CD1c-positive myeloid dendritic cell (primary cell): ENCODE data around the gene PAQR4.

Source experiments
- DNase-seq: peaks from one replicate; pipeline ENCODE4 v3.0.0-alpha.2; 2016; ENCODE audit errors: extremely low spot score

Gene PAQR4

GRCh38 chr16:3004781-3005284 lies 35.7 kb downstream of the PAQR4 start:
- DNase-seq, result peak; percentile 39

GRCh38 chr16:3007059-3007956 lies 38.2 kb downstream of the PAQR4 start:
- DNase-seq, result peak; percentile 46

GRCh38 chr16:3007957-3008689 lies 39.0 kb downstream of the PAQR4 start:
- peak; percentile 74 for DNase-seq

GRCh38 chr16:3008690-3009037 lies 39.5 kb downstream of the PAQR4 start:
- DNase-seq, result no peak

GRCh38 chr16:3009568-3010390 lies 40.6 kb downstream of the PAQR4 start:
- no peak for DNase-seq

- no peak for DNase-seq
These were observed 41.4 kb downstream of the PAQR4 start for GRCh38 chr16:3010510-3010909.

- DNase-seq, result no peak
These were observed 43.1 kb downstream of the PAQR4 start for GRCh38 chr16:3012246-3012645.

GRCh38 chr16:3012828-3013420 lies 43.8 kb downstream of the PAQR4 start, which contains the start of gene CLDN9:
CLDN9 (plus strand) TSS chr16:3012923; CDS start chr16:3013363, 440 bp downstream.
- DNase-seq, result no peak

GRCh38 chr16:3013491-3013951 lies 44.4 kb downstream of the PAQR4 start:
- no peak for DNase-seq

- no peak for DNase-seq
These were observed 45.0 kb downstream of the PAQR4 start for GRCh38 chr16:3013998-3014690.

- no peak for DNase-seq
These were observed 45.8 kb downstream of the PAQR4 start for GRCh38 chr16:3014971-3015370.

GRCh38 chr16:3015865-3016521 lies 46.8 kb downstream of the PAQR4 start:
- DNase-seq, result no peak

- no peak for DNase-seq
These were observed 48.2 kb downstream of the PAQR4 start for GRCh38 chr16:3017344-3017743.

GRCh38 chr16:3017794-3018506 lies 48.8 kb downstream of the PAQR4 start, which contains the start of gene CLDN6:
CLDN6 (minus strand) TSS chr16:3018183; CDS start chr16:3016021, 2,162 bp downstream.
- peak; percentile 24 for DNase-seq

- no peak for DNase-seq
These were observed 50.6 kb downstream of the PAQR4 start for GRCh38 chr16:3019594-3020246.

- peak; percentile 93 for DNase-seq
These were observed 51.1 kb downstream of the PAQR4 start, which contains the start of gene TNFRSF12A for GRCh38 chr16:3020247-3020603. TNFRSF12A (plus strand) TSS chr16:3020368; CDS start chr16:3020398, 30 bp downstream.

GRCh38 chr16:3020604-3021448 lies 51.7 kb downstream of the PAQR4 start:
- DNase-seq, result peak; percentile 55
